Adrenal gland (tissue), 5 donors: ENCODE data around the gene ZBTB24.

Experiments
- CTCF ChIP-seq, 6 experiments: fragments of 450-650 bp in 4 of 6; fragments of 200-600 bp in 2 of 6; sonication (generic) in 1 of 6; IDR thresholded peaks; 1 replicate in 5 of 6; 2 replicates in 1 of 6; pipeline versions ENCODE4 v1.5.1 to v1.8.0; 2016 to 2021; ENCODE audit warnings: antibody characterized with exemption in 6 of 6, mild to moderate bottlenecking in 2 of 6, moderate library complexity in 1 of 6
- POLR2A ChIP-seq, 2 donors: fragments of 450-650 bp; IDR thresholded peaks; one replicate each; pipeline ENCODE4 v1.6.1; 2017; ENCODE audit warnings: antibody characterized with exemption in 2 of 2, mild to moderate bottlenecking in 2 of 2, moderate library complexity in 1 of 2
- donor health status: DM: no; HTN: no; CAD: no.

GRCh38 chr6:109474995-109475394 lies 8.0 kb downstream of the ZBTB24 start:
- TF ChIP-seq POLR2A (IDR thresholded peaks at IDR 0.05): no peak
- no peak for TF ChIP-seq CTCF (IDR thresholded peaks at IDR 0.05)
